Measurements from ENCODE around the gene SLC41A3.
"Not testable (repeated sequence)": the region's sequence is repeated elsewhere in the genome, so short reads cannot be mapped to it uniquely, and the experiment has no call there.

SLC41A3 gene

GRCh38 chr3:126002189-126002588 is 81.7 kb downstream of the SLC41A3 start:
- no peak for DNase-seq (ENCODE audit: low spot score)

- not testable (repeated sequence) for DNase-seq (ENCODE audit: low spot score)
Measured at GRCh38 chr3:125996751-125997150, 87.2 kb downstream of the SLC41A3 start.

- no peak for DNase-seq (ENCODE audit: low spot score)
Measured at GRCh38 chr3:125990253-125990970, 93.5 kb downstream of the SLC41A3 start.

- not testable (repeated sequence) for DNase-seq (ENCODE audit: low spot score)
Measured at GRCh38 chr3:125984951-125985350, 99.0 kb downstream of the SLC41A3 start.

GRCh38 chr3:125977104-125977503 is 106.8 kb downstream of the SLC41A3 start:
- DNase-seq (ENCODE audit: low spot score), result not testable (repeated sequence)

GRCh38 chr3:125976003-125976390 is 107.9 kb downstream of the SLC41A3 start:
- DNase-seq (ENCODE audit: low spot score), result not testable (repeated sequence)

- DNase-seq (ENCODE audit: low spot score), result peak; percentile 83
Measured at GRCh38 chr3:125975245-125976002, 108.5 kb downstream of the SLC41A3 start.

GRCh38 chr3:125971997-125972944 is 111.7 kb downstream of the SLC41A3 start:
- not testable (repeated sequence) for DNase-seq (ENCODE audit: low spot score)

- not testable (repeated sequence) for DNase-seq (ENCODE audit: low spot score)
Measured at GRCh38 chr3:125968701-125969592, 115.0 kb downstream of the SLC41A3 start, which contains the start of gene ROPN1B. ROPN1B (plus strand) TSS chr3:125969178; CDS start chr3:125972055, 2,877 bp downstream.

- DNase-seq (ENCODE audit: low spot score), result not testable (repeated sequence)
Measured at GRCh38 chr3:125968121-125968520, 115.8 kb downstream of the SLC41A3 start.

- DNase-seq (ENCODE audit: low spot score), result no peak
Measured at GRCh38 chr3:125967156-125967555, 116.8 kb downstream of the SLC41A3 start.

GRCh38 chr3:125965505-125965904 is 118.4 kb downstream of the SLC41A3 start:
- DNase-seq (ENCODE audit: low spot score), result no peak

GRCh38 chr3:125963834-125964233 is 120.1 kb downstream of the SLC41A3 start:
- DNase-seq (ENCODE audit: low spot score), result not testable (repeated sequence)

GRCh38 chr3:125961289-125961589 is 122.7 kb downstream of the SLC41A3 start:
- DNase-seq (ENCODE audit: low spot score), result no peak

GRCh38 chr3:125960456-125961288 is 123.3 kb downstream of the SLC41A3 start:
- DNase-seq (ENCODE audit: low spot score), result no peak

GRCh38 chr3:125960066-125960424 is 123.9 kb downstream of the SLC41A3 start:
- no peak for DNase-seq (ENCODE audit: low spot score)

- DNase-seq (ENCODE audit: low spot score), result no peak
Measured at GRCh38 chr3:125959317-125960065, 124.4 kb downstream of the SLC41A3 start.

- DNase-seq (ENCODE audit: low spot score), result no peak
Measured at GRCh38 chr3:125958511-125959316, 125.2 kb downstream of the SLC41A3 start.

Measured in COLO829 (cell line).